HG03196 (cell line): ENCODE data around the gene PLTP.

Experiments used
- ATAC-seq: cut with Tn5 transposase; IDR thresholded peaks from one replicate; pipeline ENCODE4 v1.9.1; 2021; ENCODE audit not compliant: unreplicated experiment

Gene PLTP

GRCh38 chr20:45921337-45922189 lies 9.6 kb upstream of the PLTP start:
- no peak for ATAC-seq

GRCh38 chr20:45920462-45921336 lies 8.7 kb upstream of the PLTP start:
- ATAC-seq, result no peak

GRCh38 chr20:45919542-45920399 lies 7.8 kb upstream of the PLTP start:
- ATAC-seq, result no peak

GRCh38 chr20:45918779-45919537 lies 7.0 kb upstream of the PLTP start:
- ATAC-seq, result no peak

GRCh38 chr20:45918182-45918737 lies 6.3 kb upstream of the PLTP start:
- ATAC-seq, result no peak

- ATAC-seq, result no peak
These were observed 5.8 kb upstream of the PLTP start for GRCh38 chr20:45917790-45918141.

GRCh38 chr20:45913116-45913515 lies 1.2 kb upstream of the PLTP start:
- ATAC-seq, result no peak

- no peak for ATAC-seq
These were observed 358 bp upstream of the PLTP start for GRCh38 chr20:45912344-45912682.

GRCh38 chr20:45910670-45911485 lies 1.1 kb downstream of the PLTP start:
- peak; percentile 87 for ATAC-seq

- no peak for ATAC-seq
These were observed 1.9 kb downstream of the PLTP start for GRCh38 chr20:45909817-45910669.

GRCh38 chr20:45909336-45909808 lies 2.6 kb downstream of the PLTP start:
- no peak for ATAC-seq

- ATAC-seq, result no peak
These were observed 3.9 kb downstream of the PLTP start for GRCh38 chr20:45908084-45908483.

- ATAC-seq, result no peak
These were observed 4.6 kb downstream of the PLTP start for GRCh38 chr20:45907219-45907948.

GRCh38 chr20:45905505-45906079 lies 6.4 kb downstream of the PLTP start:
- no peak for ATAC-seq

- ATAC-seq, result no peak
These were observed 7.1 kb downstream of the PLTP start for GRCh38 chr20:45904583-45905504.

- ATAC-seq, result no peak
These were observed 9.7 kb downstream of the PLTP start for GRCh38 chr20:45902199-45902701.
